Sciatic nerve (tissue), 2 donors: ENCODE results near the gene ZNF160. TPM values are rescaled to one million over a fixed set of nuclear protein-coding genes. Genes with fewer than 3 reads are reported as not detected.
"Not testable (repeated sequence)": the region's sequence is repeated elsewhere in the genome, so short reads cannot be mapped to it uniquely, and the experiment has no call there.

Experiments used
- ATAC-seq: fragments of 200-7000 bp; cut with Tn5 transposase; one replicate; pipeline ENCODE4 v1.9.1; 2020; ENCODE audit warnings: mild to moderate bottlenecking, moderate library complexity
- DNase-seq: peaks from one replicate; pipeline ENCODE4 v3.0.0-alpha.2; 2020; ENCODE audit warnings: low spot score
- intact Hi-C: fragments of 100-400 bp; cut with DNase I; formaldehyde crosslinking; loops from one replicate; pipeline ENCODE4 v1.14.2; 2022
- total RNA-seq: library from RNA; stranded (reverse); fragmentation: NEBNext Ultra II Directional; extraction: Animal tissue kit (Norgen Biotek cat#: 25700); gene quantifications from one replicate; pipeline ENCODE4 v1.2.1, GENCODE V29; 2021
- donor health status: DM: no; HTN: no; CAD: no.
- donor health status: DM: no; HTN: no; CAD: no.

Gene ZNF160
- total RNA-seq, 1 donor from 2014 or later = 48.1 TPM

DNA sequence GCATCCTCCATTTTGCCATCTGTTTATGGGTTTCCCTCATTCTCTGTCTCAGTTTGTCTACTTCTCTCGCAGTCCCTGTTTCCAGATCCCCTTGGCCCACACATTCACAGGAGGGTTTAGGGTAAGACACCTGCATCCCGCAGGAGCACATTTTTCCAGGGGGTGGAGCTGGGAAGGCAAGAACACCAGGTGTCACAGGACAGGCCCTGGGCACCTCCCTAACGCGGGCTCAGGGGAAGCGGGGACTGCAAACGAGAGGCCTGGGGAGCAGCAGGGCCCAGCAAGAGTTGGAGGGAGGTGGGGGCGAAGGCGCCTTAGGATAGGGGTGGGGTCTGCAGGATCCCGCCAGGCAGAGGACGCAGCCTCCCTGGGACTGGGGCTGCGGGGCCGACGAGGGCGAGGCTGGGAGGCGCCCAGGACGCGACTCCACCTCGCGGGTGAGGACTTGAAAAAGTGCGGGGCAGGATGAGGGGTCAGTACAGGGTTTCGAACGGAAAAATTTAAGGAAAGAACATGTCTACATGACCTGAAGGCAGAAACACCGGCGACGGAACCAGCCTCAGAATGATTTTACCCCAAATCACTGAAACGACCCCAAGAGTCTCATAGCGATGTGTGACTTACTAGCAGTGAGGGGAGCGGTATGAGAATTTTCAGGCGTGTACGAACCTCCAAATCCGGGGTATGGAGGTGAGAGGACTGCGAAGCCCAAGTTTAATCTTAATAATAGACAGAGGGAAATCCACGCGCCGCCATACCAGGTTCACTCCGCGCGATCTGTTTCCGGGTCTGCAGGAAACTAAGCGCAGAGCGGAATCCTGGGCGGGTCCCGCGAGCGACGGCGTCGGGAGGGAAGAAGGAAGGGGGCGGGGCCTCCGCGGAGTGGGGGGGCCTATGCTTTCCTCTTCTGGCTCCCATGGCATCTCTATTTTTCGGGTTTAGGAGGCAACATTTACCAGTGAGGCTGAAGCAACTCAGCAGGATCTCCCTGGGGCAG is 65.8 kb downstream of the ZNF160 start:
- intact Hi-C loops = no loop called here
- peak; percentile 49 for DNase-seq
- no peak for ATAC-seq

- intact Hi-C loops = no loop called here
- ATAC-seq (no peak), DNase-seq (peak; percentile 18)
These were observed 68.1 kb downstream of the ZNF160 start for GRCh38 chr19:53034948-53035675.

- intact Hi-C loops = no loop called here
- DNase-seq = no peak
- no peak for ATAC-seq
These were observed 69.2 kb downstream of the ZNF160 start for GRCh38 chr19:53034054-53034453.

- ATAC-seq, intact Hi-C loops: not testable (repeated sequence)
- peak; percentile 15 for DNase-seq
These were observed 74.9 kb downstream of the ZNF160 start for GRCh38 chr19:53028306-53028705.

GRCh38 chr19:53019684-53020083 is 83.5 kb downstream of the ZNF160 start:
- ATAC-seq (no peak), DNase-seq (peak; percentile 45)
- intact Hi-C loops = no loop called here

Other genes starting within 250 kb of the ZNF160 start
- 12.8 TPM for gene ZNF468, start 245.8 kb downstream of the ZNF160 start, total RNA-seq
- gene ZNF320, start 205.8 kb downstream of the ZNF160 start, total RNA-seq = 12.1 TPM
- 4.8 TPM for gene ZNF888, start 180.0 kb downstream of the ZNF160 start, total RNA-seq
- 10.7 TPM for gene ZNF816, start 140.5 kb downstream of the ZNF160 start, total RNA-seq
- not detected for gene ERVV-1, start 89.5 kb downstream of the ZNF160 start, total RNA-seq
- gene ERVV-2, start 58.7 kb downstream of the ZNF160 start, total RNA-seq = not detected
- gene ZNF415, start 29.5 kb upstream of the ZNF160 start, total RNA-seq = 12.6 TPM
- 20.2 TPM for gene ZNF347, start 55.6 kb upstream of the ZNF160 start, total RNA-seq
- gene ZNF665, start 89.9 kb upstream of the ZNF160 start, total RNA-seq = 8.4 TPM
- gene ZNF677, start 151.5 kb upstream of the ZNF160 start, total RNA-seq = 27.0 TPM
- gene VN1R2, start 154.9 kb upstream of the ZNF160 start, total RNA-seq = not detected
- gene VN1R4, start 164.3 kb upstream of the ZNF160 start, total RNA-seq = not detected
- gene ZNF845, start 230.3 kb upstream of the ZNF160 start, total RNA-seq = 8.3 TPM